Myocyte (in vitro differentiated cells): ENCODE data around the gene EPHB6. TPM values are rescaled to one million over a fixed set of nuclear protein-coding genes. Genes with fewer than 3 reads are reported as not detected.

ENCODE experiments used
- DNase-seq: peaks from one replicate; pipeline ENCODE4 v3.0.0-alpha.2; 2012; ENCODE audit warnings: low read depth
- total RNA-seq: library from RNA; depleted of rRNA; stranded (reverse); fragments of >200 nt; gene quantifications from 2 replicates; pipeline ENCODE4 v1.2.3, GENCODE V29; 2014

Gene EPHB6
- total RNA-seq, 1 donor from 2014 or later, result 0.08 TPM

DNA sequence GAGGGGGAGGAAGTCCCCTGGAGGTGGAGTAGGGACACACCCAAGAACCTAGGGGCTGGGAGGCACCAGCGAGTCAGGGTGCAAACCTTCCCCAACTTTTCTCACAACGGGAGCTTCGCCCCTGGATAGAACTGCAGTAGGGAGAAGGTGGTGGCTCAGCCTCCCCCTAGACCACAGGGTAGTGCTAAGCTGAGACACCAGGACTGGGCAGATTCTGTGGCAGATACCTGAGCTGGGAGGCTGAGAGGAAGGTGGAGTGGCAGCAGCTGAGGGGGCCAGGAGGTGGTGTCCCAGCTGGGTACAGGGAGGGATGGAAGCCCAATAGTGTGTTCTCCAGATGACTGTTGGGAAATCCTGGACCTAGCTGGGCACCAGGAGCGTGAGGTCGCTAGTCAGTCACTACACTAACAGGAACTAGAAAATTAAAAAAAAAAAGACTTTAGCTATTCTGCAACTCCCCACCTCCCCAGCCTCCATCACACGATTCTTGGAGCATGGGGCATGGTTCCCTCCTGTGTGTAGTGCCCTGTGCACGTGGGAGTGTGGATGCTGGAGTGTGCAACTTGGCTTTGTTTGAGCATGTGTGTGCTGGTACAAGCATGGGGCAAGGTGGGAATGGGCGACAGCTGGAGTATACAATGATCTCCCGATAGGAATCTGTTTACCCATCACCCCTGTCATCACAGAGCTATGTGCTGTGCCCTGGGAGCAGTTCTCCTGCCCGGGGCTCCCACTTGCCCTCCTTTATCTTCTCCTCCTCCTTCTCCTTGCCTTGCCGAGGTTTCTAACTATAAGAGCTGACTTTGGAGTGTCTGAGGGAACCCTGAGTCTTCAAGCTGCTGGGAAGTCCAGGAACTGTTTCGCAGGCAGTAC, 39.5 kb downstream of the EPHB6 start:
- no peak for DNase-seq

DNA sequence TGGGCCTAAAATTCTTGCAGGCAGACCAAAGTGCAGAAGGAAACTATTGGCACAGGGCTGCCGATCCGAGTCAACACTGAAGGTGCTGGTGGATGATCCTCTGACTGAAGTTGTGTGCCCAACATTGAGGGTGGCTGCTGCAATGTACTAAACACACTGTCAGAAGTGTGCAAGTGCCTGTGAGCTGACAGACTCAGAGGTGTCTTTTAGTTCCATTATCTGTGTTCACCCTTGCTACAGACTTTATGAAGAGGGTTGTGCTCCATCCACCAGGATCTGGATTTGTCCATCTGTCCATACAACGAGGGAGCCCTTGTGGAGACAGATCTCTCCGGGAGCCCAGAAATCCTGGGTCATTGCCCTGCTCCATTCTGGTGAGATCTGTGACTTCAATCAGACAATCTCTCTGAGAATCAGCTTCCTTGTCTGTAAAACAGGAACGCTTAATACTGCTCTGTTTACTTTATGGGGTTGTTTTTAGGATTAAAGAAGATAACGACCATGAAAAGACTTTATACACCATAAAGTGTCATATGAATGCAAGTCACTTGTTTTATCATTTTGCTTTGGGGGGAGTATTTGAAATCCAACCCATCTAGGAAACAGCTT, 40.2 kb downstream of the EPHB6 start:
- DNase-seq, result no peak

DNA sequence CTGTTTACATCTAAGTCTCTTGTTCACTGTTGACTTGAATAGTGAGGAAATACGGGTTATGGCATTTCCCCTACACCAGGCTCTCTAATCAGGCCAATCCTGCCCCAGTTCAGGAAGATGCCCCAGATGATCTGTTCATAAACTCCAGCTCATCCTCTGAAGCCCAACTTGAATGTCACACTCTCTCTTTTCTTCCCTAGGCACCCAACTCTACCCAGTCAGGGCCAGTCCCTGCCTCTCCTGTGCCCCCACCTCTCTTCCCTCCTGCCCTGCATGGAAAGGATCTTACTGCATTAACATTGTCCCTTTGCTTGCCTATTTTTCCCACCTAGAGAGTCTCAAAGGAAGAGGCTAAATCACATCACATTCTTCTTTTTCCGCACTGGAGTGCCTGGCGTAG, 41.3 kb downstream of the EPHB6 start:
- DNase-seq, result no peak

DNA sequence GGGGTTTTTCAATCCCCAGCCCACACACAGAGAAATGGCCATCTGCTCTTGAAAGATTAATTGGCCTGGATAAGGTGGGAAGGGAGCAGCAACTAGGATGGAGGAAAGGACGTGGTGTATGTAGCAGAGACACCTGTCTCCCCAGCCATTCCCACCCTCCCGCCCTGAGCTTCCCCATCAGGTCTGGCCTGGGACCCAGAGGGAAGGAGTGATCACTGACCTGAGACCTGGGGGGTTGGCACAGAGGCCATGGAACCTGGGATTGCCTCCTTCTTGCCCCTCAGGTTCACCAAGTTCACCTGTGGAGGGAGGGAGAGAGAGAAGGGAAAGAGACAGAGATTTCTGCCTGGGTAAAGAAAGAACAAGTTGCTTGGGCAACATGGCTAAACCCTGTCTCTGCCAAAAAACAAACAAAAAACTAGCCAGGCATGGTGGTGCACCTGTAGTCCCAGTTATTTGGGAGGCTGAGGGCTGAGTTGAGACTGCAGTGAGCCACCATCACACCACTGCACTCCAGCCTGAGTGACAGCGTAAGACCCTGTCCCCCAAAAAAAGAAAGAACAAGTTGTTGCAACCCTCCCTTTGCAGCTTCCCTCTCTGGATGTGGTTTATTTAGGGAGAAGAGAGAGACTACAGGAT, 42.0 kb downstream of the EPHB6 start:
- no peak for DNase-seq

DNA sequence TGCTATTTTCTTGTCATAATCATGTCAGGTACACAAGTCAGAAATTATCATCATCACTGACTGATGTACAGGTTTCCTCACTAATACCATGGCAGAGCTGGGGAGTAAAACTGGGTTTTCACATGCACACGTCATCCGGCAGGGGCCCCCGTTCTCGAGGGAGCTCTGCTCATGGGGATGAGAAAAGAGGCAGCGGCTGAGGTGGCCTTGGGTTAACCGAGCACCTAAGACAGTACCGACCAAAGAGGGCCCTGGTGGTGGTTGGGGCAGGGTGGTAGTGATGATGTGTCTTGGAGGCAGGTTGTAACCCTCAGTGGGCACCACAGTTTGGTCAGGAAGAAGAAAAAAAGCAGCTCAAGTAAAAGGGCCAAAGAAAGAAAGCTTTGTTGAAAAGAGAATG, 42.8 kb downstream of the EPHB6 start:
- DNase-seq, result no peak

DNA sequence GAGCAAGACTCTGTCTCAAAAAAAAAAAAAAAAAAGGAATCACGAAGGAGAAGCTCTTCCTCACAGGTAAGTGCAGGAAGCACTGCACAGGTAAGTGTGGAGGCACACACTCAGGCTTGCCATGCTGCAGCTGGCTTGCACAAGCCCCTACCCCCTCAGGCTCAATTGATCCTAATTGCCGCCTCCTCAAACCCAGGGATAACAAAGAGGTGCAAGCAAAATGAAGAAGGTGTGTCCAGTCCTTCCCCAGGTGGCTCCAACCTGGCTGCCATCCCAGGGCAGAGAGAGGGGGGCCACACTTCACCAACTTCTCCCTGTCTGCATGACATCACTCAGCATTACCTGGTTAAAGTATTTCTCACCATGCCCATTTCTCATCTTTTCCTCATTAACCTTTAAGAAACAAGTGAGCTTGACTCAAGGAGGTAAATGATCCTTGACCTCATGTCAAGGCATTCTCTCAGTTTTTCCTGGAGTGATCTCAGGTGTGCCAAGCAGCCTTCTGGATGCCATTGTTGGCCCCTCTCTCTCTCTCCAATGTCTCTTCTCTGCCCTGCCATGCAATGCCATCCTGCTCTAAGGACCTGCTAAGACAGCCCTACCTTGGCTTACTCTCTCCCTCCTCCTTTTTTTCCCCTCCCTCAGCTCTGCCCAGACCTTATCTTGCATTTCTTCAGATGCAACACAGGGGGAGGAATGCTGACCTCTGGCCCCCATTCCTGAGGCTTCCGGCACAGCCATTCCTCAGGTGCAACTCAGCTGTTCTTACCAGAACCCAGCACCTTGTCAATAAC, 43.7 kb downstream of the EPHB6 start:
- DNase-seq, result no peak

DNA sequence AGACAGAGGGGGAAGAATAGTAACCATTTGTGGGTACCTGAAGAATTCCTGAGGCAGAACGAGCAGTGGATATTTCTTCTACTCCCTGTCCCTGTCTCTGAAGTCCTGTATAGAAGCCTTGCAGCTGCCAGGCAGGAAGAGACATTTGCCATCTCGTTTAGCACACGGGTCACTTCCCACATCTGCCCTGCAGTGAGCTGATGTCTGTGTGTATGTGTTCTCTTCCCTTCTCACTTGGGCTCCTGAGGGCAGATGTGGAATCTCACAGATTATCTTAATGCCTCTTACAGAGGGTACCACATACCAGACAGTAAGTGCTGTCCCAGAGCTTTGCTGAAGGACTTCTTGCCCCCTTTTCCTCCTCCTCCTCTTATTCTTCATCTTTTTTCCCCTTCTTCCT, 44.8 kb downstream of the EPHB6 start:
- no peak for DNase-seq

DNA sequence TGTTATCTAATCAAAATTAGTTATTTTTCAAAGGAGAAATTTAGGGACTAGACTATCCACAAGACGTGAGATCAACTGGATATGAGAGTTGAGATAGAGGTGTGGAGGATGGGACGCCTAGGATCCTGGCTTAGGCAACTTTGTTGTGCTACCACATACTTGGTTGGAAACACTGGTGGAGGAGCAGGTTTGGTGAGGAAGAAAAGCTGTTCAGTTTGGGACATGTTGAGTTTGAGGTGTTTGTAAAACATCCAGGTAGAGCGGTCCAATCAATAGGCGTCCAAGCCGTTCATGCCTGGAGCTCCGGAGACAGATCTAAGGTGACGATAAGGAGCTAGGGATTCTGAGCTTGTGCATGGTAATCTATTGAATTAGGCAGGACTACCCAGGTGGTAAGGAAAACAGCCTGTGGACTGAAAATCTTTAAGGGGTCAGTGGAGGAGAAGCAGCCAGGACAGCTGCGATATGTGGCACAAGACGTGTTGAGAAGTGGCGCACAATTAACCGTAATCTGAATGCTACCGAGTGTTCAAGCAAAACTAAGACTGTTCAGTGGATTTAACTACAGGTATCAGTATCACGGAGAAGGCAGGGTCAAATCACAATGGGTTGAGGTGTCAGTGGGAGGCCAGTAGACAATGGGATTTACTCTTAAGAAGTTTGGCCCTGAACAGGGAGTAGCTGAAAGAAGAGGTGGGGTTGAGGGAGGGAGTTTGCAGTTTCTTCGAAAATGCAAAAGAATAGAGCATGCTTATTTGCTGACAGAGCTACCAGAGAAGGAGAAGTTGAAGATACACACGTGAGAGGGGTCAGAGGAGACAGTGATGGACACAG, 46.8 kb downstream of the EPHB6 start:
- no peak for DNase-seq

DNA sequence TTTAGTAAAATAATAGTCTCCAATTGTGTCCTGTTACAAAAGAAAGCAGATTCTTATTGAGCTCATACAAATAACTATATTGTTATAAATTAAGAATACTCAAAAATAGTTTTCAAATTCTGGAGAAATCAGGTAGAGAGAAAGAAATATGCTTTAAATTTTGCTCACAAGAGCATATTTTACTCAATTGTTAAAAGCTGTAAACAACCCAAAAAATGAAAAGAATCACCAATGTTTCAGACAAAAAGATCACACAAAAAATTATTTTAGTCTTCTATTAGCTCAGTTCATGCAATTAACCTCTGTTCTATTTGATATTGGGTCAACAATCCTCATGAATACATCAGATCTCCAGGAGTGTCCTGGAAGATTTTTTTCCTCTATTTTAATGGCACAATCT, 49.3 kb downstream of the EPHB6 start:
- DNase-seq, result no peak

DNA sequence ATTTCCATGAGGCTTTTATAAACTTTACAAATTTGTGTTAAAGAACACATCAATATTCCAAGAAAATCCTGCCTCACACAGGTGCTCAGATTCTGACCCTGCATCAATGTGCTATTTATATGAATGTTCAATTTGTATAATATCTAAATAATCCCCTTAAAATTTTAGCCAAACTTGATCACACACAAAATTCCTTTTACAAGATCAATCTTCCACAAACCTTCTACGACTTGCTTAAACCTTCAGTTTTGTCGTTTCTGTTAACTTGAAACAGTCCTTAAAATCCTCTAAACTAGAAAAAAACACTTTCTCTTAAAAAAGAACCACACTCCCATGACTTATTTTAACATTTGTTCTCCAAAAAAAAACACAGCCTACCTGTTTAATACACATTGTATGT, 50.9 kb downstream of the EPHB6 start:
- DNase-seq, result no peak

DNA sequence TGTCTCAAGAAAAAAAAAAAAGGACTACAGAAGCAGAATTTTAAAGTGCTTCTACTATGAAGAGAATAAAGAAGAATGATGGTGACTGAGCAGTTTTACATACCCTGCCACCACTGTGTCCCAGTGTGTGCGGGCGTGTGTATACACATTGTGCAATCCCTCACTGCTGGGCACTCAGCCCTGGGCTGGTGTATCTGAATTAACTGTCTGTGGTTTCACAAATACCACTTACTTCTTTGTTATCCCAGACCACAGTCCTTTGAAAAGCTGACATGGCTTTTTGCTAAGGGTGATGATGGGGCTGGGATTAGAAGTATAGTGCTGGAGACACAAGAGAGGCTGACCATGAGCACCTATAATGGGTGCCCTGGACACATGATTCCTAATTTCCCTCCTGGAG, 51.8 kb downstream of the EPHB6 start:
- DNase-seq, result no peak

DNA sequence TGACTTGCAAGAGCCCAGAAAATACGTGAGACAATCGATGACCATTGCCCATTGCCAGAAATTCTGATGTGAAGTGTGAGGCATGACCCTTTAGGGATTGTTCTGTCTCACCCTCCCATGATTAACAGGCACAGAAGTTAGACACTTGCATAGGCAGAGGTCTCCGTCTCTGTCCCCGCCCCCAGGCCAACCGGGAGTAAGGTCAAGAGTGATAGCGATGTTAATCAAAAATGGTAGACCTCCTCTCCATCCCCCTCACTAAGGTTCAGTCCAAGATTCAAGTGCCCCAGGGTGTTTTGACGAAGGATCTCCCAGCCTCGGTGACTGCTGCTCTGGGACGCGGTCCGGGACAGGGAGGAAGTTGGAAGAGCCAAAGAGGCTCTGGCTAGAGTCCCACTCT, 53.4 kb downstream of the EPHB6 start:
- DNase-seq, result no peak

DNA sequence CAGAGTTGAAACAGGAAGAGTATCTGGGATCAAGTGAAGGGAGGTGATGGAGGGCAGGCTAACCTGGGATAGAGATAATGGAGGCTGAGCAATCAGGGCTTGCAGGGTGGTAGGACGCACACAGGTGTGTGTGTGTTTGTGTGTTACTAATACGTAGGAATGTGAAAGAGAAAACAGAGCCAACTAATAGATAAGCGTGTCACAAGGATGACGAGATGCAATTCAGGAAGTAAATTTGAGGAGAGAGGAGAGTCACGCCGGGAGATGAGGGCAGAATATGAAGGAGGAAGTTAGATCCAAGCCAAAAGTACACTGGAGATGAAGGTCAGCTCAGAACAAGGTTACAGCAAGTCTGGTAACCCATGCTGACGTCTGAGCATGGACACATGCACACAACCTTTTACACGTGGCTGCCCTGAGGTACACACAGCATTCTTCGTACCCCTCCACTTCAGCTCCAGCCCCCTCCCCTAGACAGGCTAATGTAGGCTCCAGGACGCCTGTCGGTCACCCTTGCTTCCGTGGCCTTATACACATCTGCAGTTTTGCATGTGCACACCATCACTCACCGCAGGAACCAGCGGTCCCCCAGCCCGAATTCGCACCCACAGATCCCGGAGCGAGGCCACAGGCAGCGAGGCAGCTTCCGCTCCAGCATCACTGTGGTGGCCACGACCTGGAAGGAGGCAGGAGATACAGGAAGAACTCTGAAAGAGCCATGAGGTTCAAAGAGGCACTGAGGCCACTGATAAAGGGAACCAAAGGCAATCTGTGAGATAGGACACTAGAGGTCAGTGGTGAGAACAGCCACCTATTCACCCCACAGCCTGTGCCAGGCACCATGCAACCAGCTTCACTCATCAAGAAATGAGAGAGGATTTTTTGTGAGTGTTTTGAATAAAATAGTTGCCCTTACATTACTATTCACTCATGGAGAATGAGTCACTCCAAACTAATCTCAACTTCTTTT, 54.3 kb downstream of the EPHB6 start:
- DNase-seq, result peak; percentile 25

DNA sequence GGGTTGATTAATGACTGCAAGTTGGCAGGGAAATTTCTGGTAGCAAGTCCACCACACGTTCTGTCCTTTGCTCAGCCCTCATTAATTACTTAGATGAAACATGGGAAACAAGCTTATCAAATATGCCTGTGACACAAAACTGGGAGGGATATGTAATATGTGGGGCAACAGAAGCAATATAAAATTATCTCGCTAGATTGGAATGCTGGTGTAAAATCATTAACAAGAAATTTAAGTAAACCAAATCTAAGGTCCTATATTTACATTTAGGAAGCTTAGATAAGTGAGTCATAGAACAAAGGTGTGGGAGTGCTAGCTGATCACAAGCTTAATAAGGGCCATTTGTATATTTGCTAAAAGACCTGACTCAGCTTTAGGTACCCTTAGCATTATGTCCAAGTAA, 55.2 kb downstream of the EPHB6 start:
- no peak for DNase-seq

DNA sequence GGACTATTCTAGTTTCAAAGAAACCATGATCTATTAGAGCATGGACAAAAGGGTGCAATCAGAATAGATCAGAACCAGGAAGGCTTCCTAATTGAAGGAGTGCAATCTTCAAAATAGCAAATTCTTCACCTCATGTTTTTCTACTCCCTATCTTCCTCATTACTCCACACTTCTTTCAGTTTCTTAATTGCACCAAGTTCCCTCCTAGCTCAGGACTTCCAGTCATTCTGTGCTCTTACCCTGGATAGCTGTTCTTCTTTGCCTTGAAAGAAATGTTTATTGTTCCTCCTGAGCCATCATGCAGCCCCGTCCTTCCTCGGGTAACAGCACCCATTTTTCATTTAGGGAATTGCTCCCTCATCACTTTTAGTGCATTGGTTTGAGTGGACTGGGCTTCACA, 55.6 kb downstream of the EPHB6 start:
- DNase-seq, result no peak

DNA sequence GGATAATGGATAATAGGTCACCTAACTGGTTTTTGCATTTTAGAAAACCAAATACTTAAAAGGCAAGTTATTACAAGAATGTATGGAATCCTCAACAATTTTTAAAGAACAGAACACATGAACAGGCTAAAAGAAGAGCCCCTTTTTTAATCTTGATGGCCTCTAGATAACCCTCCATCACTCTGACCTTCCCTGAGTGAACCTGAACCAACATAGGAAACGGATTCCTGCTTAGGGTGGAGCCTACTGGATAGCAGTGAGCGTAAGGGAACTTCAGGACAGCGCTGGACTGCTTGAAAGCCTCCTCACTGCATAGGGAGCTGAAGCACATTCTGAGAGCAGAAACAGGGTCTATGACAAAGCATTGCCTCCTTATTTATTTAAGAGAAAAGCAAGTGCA, 58.2 kb downstream of the EPHB6 start:
- DNase-seq, result no peak

DNA sequence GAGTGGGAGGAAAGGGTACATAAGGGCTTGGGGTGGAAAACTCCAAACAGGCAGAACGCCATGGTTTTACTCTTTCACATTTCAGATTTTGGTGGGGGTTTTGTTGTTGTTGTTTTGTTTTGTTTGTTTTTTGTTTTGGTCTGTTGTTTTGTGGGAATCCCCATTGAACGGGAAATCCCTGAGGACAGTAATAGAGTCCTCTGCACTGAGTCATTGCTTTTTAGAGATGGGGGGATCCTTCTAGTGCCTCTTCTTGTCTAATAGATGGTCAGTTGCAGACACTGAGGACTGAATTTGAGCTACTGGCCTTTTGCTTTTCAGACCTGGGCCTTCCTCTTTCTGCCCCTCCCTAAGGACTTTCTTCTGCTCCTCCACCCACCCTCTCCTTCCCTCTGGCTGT, 58.7 kb downstream of the EPHB6 start:
- no peak for DNase-seq

DNA sequence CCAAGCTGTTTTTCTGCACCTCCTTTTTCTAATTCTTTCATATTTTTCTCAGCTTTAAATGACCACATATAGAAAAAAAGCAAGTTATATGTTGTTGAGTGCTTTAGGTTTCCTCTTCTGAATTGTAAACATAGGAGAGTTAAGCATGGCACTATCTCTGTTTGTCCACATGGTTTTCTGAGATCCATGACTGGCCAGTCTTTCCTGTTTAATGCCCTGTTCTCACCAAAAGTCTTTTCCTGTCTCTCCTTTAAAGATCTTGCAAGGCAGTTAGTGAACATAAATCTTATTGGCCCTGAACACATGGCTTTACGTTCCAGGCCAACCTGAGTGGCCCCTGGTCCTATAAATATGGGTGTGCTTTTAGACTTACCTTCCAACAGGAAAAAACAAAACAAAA, 59.2 kb downstream of the EPHB6 start:
- DNase-seq, result no peak

DNA sequence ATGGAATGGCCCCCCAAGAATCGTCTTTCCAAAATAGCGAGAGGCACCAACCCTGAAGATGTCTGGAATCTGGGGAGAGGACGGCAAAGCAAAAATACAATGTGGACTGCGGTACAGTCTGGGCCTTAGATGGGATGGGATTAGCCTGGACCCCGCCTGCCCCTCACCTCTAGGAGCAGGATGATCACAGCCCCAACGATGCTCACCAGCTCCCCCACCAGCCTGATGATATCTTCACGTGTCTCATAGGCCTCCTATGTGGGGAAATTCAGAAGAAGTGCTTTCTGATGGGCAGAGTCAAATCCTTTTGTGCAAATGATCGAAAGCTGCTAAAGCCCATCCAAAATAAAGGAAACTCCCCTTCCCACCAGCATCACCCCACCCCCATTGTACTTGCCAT, 60.4 kb downstream of the EPHB6 start:
- DNase-seq, result no peak

DNA sequence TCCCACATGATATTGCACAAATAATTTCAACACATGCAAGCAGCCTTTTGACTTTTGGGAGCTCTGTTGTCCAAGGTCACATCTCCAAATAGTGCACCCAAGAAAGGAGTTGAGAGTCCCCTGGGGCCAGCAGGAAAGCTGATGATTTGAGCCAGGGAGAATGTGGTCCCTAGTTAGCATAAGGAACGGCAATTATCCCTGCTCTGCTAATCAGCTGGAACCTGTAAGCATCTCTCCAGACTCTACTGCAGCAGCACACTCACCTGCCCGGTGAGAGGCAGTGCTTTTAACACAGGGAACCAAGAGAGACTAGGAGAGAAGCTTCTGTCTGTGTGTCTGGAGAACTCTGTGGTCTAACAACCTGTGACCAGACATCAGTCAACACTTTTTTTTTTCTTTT, 61.6 kb downstream of the EPHB6 start:
- DNase-seq, result no peak
